ENCODE measurements around the gene TBCB.
"Not testable (repeated sequence)": the region's sequence is repeated elsewhere in the genome, so short reads cannot be mapped to it uniquely, and the experiment has no call there.

TBCB gene, protein sequence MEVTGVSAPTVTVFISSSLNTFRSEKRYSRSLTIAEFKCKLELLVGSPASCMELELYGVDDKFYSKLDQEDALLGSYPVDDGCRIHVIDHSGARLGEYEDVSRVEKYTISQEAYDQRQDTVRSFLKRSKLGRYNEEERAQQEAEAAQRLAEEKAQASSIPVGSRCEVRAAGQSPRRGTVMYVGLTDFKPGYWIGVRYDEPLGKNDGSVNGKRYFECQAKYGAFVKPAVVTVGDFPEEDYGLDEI

DNA sequence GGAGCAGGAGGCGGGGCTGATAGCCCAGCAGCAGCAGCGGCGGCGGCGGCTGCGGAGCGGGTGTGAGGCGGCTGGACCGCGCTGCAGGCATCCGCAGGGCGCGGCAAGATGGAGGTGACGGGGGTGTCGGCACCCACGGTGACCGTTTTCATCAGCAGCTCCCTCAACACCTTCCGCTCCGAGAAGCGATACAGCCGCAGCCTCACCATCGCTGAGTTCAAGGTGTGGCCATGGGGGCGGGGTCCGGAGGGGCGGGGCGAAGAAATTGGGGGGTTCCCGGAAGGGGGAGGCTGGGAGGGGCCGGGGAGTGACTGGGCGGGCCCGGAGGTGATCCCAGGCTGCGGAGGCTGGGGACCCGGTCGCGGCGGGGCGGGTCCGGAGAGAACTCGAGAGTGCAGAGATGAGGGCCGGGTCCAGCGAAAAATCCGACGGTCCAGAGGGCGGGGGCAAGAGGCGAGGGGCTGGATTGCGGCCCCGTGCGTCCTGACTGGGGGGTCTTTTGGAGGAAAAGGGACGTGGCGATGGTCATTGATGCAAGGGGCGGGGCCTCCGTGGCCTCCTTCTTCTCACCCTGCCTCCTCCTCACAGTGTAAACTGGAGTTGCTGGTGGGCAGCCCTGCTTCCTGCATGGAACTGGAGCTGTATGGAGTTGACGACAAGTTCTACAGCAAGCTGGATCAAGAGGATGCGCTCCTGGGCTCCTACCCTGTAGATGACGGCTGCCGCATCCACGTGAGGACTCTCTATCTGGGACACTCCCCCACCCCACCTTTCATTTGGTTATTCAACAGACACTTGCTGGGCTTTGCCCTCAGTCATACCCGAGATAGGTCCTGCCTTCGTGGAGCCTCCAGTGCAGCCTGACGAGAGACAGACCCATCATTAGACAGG is at the start of gene TBCB:
TSS of gene TBCB (plus strand) at position 16 of the 891 bp plus-strand sequence. CDS start at position 109, 93 bp downstream.
- peak; percentile 87 for DNase-seq (ENCODE audit: low spot score)

DNA sequence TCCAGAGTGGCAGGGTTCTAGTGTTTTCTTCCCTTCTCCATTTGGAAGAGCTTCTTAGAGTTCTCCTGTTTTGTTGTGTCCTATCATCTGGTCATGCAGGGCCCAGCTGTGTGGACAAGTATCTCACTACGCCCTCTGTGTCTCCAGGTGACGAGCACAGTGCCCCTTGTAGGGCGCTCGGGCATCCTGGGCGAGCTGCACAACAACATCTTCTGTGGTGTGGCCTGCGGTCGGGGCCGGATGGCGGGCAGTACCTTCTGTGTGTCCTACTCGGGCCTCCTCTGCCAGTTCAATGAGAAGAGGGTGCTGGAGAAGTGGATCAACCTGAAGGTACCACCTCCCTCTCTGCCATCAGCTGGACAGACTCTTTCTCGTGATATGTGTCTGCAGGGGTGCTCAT is 47.6 kb upstream of the TBCB start:
- no peak for DNase-seq (ENCODE audit: low spot score)

DNA sequence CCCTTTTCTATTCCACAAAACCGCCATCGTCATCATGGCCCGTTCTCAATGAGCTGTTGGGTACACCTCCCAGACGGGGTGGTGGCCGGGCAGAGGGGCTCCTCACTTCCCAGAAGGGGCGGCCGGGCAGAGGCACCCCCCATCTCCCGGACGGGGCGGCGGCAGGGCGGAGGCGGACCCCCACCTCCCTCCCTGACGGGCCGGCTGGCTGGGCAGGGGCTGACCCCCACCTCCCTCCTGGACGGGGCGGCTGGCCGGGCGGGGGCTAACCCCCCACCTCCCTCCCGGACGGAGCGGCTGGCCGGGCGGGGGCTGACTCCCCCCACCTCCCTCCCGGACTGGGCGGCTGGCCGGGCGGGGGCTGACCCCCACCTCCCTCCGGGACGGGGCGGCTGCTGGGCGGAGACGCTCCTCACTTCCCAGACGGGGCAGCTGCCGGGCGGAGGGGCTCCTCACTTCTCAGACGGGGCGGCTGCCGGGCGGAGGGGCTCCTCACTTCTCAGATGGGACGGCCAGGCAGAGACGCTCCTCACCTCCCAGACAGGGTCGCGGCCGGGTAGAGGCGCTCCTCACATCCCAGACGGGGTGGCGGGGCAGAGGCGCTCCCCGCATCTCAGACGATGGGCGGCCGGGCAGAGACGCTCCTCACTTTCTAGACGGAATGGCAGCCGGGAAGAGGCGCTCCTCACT is 46.3 kb upstream of the TBCB start:
- not testable (repeated sequence) for DNase-seq (ENCODE audit: low spot score)

DNA sequence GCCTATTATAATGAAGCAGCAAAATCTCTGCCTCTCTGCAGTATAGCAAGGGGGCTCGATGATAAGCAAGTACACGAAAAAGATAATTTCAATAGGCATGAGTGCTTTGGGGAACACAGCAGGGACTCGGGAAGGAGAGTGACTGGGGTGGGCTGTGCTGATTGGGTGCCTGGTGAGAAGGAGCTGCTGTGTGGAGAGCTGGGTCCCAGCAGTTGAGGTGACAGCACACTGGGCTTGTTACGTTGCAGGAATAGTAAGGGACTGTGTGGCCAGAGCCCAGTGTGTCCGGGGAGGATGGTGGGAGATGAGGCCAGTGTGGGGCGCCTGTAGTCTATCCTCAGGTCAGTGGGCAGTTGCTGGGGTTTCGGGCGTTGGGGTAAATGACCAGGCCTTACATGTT is 43.2 kb upstream of the TBCB start:
- DNase-seq (ENCODE audit: low spot score), result no peak

DNA sequence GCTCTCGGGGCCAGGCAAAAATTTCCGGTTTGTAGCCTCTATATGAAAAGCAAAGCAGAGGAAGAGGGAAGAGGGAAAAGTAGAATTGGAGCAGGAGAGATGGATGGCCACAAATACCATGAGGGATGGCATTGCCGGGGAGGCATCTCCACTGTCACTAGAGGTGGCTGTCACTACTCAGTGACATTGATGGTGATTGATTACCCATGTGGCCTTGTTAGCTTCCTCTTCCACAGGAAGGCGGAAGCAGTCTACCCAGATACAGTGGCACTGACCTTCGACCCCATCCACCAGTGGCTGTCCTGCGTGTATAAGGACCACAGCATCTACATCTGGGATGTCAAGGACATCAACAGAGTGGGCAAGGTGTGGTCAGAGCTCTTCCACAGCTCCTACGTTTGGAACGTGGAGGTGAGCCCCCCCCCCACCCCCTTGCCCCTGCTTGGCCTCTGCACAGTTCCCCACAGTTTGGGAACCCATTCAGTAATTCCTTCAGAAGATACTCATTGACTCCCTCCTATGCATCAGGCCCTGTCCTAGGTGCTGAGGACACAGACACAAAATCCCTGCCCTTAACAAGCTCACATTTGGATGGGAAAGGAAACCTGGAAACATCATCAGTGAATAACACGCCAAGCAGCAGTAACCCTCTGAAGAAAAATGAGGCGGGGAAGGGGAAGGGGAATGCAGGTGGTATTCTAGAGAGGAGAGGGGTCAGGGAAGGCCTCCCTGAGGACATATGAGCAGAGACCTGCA is 42.0 kb upstream of the TBCB start:
- no peak for DNase-seq (ENCODE audit: low spot score)

DNA sequence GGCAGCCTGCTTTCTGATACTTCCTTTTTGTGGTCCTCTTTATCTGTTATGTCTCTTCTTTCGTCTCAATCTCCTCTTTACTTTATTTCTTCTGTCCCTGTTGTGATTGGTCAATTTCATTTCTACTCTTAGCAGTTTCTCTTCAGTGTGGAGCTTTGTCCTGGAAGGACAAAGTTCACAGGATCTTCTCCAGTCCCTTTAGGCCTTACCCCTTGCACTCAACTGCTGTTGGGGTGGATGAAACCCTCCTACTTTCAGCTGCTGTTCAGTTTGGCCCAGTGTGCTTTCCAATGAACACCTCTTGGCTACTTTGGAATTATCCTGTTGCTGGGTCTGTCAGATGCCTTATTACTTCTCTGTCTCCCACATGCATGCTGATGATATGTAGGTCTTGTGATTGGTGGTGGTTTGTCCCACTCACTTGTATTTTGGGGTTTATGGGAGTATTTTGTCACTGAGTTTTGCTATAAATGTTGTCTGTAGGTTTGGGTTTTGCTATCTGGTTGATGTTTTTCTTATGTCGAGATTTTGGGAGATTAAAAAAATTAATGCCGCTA is 35.8 kb upstream of the TBCB start:
- no peak for DNase-seq (ENCODE audit: low spot score)

DNA sequence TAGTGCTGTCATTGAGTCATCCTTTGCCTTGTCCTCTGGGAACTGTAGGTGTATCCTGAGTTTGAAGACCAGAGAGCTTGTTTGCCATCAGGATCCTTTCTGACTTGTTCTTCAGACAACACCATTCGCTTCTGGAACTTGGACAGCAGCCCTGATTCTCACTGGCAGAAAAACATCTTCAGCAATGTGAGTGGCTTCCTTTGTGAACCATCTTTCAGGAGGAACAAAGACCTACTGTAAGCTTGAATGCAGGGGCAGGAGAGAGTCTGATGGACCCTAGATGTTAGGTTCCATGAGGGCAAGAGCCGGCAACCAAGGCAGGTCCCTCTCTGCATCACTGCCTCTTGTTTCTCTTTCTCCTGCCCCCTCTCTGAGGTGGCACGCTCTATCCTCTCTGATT is 33.9 kb upstream of the TBCB start:
- no peak for DNase-seq (ENCODE audit: low spot score)

DNA sequence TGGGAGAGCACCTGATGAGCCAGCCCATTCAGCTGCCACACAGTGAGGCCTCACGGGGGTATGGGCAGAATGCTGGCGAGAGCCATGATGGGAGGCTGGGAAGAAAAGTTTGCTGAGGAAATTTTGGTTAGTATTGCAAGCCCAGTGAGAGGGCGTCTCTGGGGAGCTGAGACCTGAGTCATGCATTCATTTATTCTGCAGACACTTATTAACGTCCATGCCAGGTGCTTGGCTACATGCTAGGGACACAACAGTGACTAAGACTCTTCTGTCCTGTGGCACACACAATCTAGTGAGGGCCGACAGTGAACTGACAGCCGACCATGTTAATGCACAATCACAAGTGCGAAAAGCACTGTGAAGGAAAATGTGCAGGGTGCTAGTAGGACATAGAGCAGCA is 33.4 kb upstream of the TBCB start:
- no peak for DNase-seq (ENCODE audit: low spot score)

DNA sequence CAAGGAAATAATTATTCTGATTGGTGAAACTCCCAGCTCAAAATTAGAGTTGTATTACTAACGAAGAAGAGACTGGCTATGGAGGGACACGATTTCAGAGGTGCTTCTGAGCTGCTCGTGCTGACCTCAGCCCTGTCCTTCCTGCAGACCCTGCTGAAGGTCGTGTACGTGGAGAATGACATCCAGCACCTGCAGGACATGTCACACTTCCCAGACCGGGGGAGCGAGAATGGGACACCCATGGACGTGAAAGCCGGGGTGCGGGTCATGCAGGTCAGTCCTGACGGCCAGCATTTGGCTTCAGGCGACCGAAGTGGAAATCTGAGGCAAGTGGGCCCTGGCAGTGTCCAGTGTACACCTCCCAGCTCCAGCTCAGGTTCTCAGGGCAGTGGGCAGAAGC is 32.4 kb upstream of the TBCB start:
- no peak for DNase-seq (ENCODE audit: low spot score)

DNA sequence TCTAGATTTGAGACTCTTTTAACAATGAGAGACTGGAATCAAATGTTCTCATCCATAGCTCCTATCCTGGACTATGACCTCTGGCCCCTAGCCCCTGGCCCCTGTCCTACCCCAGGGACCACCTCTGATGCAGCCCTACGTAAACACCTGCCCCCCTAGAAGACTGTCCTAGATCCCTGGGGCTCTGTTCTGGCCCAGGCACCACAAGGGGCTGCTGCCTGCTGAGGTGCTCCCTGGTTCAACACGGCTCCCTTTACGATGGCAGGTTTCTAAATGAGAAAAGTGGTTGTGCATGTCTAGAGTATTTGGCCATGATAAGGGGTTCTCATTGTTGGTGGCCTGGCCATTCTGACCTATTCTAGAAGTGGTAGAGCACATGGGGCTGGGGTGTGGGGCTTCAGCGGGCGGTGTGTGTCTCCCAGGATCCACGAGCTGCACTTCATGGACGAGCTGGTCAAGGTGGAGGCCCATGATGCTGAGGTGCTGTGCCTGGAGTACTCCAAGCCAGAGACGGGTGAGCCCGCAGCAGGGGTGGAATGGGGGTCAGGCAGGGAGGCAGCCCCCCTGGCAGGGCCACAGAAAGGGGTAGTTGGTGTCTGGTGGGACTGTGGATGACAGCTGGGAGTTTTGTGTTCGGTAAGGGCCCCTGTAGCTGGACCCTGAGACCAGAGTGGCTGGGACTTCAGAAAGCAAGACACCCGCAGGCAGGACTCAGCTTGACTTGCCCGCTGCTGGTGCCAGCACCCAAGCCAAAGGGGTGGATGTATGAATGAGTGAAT is 30.8 kb upstream of the TBCB start:
- no peak for DNase-seq (ENCODE audit: low spot score)

DNA sequence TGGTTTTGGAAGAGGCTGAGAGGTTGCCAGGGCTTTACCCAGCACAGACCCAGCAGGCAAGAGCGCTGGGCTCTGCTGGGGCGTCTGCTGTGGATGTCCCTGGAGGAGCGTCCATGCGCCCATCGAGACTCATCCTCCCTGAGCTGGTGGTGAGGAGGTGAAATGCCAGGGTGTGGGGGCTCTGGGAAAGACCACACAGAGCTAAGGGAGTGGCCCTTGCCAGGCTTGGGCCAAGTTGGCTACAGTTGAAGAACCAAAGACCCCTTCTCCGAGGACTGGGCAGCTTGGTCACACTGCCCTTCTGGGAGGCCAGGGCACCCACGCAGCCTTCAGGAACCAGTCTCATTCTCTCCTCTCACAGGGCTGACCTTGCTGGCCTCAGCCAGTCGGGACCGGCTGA is 28.9 kb upstream of the TBCB start:
- DNase-seq (ENCODE audit: low spot score), result no peak

DNA sequence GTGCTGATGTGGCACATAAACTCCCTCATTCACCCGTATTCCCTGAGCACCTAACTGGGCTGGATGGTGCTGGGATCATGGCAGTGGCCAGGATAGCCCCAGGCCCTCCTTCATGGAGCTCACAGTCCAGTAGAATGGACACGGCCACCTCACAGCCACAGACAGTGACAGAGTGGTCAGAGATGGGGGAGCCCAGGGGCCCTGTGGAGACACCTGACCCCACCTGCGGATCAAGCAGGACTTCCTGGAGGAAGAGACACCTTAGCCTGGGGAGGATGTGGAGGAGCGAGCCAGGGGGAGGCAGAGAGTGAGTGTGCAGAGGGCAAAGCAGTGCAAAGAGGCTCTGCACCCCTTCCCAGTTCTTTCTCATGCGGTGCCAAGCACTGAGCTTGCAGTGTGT is 25.4 kb upstream of the TBCB start:
- DNase-seq (ENCODE audit: low spot score), result no peak

DNA sequence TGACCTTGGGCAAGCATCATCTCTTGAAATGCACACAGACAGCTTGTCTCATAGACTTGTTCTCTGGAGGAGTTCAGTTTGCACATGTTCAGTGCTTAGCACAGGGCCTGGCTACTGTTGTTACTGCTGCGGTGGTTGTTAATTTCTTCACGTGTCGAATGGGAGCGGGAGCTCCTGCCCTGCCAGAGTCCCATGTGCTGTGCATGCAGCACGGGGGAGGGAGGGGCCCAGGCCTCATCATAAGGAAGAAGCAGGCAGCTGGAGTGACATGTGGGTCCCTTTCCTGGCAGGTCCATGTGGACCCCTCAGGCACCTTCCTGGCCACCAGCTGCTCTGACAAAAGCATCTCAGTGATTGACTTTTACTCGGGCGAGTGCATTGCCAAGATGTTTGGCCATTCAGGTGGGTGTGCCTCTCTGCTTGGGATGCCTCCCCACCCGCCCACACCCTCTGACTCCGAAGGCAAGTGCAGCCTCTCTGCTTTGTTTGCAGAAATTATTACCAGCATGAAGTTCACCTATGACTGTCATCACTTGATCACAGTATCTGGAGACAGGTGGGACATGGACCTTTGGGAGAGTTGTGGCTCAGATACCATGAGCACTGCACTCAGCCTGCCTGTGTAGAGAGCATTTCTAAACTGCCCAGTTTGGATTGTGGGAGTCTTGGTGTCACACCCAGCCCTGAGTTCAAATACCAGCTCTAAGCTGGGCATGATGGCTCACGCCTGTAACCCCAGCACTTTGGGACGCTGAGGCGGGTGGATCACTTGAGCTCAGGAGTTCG is 24.2 kb upstream of the TBCB start:
- no peak for DNase-seq (ENCODE audit: low spot score)

DNA sequence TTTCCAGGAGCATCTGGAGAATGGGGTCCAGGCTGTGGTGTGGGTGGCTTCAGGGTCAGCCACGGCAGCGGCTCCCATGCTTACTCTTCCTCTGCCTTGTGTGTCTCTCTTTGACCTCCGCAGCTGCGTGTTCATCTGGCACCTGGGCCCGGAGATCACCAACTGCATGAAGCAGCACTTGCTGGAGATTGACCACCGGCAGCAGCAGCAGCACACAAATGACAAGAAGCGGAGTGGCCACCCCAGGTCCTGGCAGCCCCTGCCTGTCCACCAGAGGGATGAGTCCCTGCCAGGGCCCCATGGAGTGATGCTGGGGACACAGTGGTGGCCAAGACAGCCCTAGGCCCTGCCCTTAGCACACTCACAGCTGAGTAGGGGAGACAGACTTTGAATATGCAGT is 22.7 kb upstream of the TBCB start:
- DNase-seq (ENCODE audit: low spot score), result no peak

DNA sequence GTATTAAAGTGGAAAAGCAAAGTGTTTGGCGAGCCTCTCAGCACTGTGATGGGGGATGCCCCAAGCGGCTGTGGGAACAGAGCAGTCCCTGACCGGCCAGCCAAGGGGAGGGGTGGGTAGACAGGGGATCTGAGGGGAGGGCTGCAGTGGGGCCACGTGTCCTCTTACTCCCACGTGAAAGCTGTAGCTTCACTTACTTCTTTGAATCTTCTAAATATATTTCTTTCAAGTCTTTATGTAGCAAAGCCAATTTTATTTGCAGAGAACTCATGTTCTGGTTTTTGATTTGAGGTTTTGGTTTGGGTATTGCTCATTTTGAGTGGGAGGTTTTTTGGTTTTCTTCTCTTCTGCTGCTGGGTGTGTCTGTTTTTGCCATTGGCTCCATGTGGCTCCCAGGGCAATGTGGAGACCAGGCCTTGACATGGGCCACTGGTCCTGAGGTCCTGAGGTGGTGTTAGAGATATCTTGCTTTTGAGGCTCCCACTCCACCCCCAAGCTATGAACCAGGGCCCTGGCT is 22.1 kb upstream of the TBCB start:
- peak; percentile 35 for DNase-seq (ENCODE audit: low spot score)

DNA sequence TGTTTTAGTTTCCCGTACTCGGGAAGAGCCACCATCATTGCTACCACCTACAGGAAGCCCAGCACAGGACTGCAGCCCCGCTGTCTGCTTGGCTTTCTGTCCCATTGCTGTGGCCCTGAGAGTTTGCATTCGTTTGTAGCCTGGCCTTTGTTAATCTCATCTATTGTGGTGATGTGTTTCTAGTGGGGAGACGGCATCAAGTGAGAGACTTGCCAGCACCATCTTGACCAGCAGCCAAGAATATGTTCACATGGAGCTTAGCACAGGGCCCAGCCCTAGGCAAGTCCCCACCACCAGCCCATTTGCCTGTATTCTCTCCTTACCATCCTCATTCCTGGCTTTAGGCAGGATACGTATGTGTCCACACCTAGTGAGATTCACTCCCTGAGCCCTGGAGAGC is 21.6 kb upstream of the TBCB start:
- DNase-seq (ENCODE audit: low spot score), result no peak

DNA sequence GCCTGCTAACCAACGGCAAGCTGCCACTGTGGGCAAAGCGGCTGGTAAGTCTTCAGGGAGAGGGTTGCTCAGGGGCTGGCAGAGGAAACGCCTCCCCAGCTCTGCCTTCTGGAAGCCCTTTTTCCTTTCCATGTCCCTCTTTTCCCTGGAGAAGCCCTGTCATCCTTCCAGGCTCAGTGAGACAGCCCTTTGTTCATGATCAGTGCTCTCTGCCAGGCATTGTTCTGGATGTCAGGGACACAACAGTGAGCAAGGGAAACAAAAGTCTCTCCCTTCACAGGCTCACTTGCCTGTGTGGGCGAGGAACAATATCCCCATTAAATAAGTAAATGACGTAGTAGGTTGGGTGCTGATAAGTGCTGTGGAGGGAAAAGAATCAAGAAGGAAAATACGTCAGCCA is 18.2 kb upstream of the TBCB start:
- DNase-seq (ENCODE audit: low spot score), result no peak

DNA sequence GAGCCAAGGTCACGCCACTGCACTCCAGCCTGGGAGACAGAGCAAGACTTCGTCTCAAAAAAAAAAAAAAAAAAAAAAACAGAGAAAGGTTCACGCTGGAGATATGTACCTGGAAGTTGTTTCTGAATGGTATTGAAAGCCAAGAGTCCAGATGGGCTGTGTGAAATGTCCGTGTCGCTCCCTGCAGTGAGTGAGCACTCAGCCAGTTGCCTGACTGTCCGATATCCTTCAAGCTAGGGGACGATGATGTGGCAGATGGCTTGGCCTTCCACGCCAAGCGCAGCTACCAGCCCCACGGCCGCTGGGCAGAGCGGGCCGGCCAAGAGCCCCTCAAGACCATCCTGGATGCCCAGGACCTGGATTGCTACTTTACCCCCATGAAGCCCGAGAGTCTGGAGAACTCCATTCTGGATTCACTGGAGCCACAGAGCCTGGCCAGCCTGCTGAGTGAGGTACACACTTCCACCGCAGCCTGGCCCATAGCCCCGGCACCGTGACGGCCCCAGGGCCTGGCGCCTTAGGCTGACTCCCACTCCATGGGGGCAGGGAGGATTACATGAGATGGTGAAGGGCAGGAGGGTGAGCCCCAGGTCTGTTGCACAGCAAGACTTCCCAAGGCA is 16.0 kb upstream of the TBCB start:
- DNase-seq (ENCODE audit: low spot score), result no peak

DNA sequence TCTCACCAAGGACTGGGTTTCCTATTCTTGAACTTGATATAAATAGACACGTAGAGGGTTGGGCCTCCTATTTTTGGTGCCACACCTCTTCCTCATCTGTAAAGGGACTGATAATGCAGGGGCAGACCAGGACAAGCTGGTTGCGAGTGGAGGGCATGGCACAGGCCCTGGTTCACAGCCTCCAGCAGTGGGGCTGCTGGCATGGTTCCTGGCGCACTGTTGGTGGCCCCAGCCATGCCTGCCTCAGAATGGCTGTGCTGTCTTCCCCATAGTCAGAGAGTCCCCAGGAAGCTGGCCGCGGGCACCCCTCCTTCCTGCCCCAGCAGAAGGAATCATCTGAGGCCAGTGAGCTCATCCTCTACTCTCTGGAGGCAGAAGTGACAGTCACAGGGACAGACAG is 14.8 kb upstream of the TBCB start:
- DNase-seq (ENCODE audit: low spot score), result no peak

All from activated CD4-positive, alpha-beta T cell treated with anti-CD3 and anti-CD28 coated beads, Interleukin-2, Interleukin-4, amounts not matched to agents 100 ng/mL and 50 ng/mL, durations not matched to agents 16 hours and 8 hours (primary cell).